VCaP (cell line): Measurements from ENCODE around the gene KCNQ2.

ENCODE experiments used
- H3K27ac ChIP-seq: fragments of 450-650 bp; 2 replicates; pipeline ENCODE4 v1.5.1; 2017
- TF ChIP-seq, protein P1 (sequence below): fragments of 450-650 bp; conservative IDR thresholded peaks from 2 replicates; pipeline ENCODE4 v1.5.1; 2017; ENCODE audit warnings: mild to moderate bottlenecking, moderate library complexity

Gene KCNQ2

DNA sequence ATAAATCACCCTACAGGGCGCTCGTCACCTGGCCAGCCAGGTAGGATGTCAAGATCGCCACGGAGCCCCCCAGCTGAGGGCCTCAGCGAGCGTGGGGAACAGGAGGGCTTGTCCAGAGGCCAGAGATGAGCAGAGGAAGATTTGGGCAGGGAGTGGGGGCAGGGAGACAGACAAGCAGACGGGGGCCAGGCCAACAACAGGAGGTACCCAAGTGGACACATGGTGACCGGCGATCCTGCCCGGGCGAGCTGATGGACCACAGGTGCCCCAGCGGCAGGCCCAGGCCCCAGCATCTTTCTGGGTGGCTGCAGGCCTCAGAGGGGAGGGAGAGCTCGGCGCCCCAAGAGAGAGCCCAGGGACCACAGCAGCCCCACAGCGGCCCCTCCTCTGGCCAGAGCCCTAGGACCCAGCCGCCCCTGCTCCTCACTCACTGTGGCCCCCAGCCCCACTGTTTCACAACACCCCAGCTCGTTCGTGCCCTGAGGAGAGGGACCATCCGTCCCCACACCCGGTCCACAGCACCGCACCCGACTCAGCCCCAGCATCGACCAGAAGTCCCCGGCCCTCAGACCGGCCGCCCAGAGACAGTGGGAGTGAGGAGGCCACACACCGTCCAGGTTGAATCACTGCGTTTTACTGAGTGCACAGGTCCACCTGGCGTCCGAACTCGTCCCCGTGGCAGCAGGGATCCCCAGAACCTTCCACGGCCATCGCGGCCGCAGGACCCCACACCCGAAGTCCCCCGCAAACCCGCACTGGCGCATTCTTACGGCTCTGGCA lies 72.7 kb downstream of the KCNQ2 start:
- TF ChIP-seq, protein P1, sequence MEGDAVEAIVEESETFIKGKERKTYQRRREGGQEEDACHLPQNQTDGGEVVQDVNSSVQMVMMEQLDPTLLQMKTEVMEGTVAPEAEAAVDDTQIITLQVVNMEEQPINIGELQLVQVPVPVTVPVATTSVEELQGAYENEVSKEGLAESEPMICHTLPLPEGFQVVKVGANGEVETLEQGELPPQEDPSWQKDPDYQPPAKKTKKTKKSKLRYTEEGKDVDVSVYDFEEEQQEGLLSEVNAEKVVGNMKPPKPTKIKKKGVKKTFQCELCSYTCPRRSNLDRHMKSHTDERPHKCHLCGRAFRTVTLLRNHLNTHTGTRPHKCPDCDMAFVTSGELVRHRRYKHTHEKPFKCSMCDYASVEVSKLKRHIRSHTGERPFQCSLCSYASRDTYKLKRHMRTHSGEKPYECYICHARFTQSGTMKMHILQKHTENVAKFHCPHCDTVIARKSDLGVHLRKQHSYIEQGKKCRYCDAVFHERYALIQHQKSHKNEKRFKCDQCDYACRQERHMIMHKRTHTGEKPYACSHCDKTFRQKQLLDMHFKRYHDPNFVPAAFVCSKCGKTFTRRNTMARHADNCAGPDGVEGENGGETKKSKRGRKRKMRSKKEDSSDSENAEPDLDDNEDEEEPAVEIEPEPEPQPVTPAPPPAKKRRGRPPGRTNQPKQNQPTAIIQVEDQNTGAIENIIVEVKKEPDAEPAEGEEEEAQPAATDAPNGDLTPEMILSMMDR: no peak
- H3K27ac ChIP-seq: no peak overlapping the region

DNA sequence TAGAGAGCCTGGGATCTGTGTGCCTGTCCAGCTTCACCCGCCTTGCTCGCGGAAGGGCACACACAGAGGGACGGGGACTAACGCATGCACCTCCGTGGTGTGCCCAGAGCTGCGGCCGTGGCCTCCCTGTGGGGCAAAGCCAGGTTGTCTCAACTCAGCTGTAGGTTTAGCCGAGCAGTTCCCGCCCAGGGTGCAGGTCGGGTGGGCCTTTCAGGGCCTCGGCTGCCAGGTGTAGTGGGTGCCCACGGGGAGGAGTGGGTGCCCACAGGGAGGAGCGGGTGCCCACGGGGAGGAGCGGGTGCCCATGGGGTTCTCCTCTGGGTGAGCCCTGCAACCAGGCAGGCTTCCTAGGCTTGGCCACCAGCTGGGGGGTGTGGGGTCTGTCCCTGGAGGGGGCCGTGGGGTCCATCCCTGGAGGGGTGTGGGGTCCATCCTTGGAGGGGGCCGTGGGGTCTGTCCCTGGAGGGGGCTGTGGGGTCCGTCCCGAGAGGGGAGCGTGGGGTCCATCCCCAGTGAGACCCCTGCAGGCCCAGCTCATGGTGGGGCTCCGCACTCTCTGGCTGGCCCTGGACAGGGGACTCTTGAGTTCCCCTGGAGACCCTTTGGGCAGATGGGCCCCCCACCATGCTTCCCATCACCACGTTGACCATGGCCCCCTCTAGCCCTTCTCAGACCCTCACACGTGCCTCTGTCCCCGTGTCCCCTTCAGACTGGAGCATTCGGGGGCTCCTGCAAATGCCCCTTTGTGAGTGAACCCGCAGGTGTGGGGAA lies 73.5 kb downstream of the KCNQ2 start:
- H3K27ac ChIP-seq: no peak overlapping the region
- TF ChIP-seq, protein P1: no peak

DNA sequence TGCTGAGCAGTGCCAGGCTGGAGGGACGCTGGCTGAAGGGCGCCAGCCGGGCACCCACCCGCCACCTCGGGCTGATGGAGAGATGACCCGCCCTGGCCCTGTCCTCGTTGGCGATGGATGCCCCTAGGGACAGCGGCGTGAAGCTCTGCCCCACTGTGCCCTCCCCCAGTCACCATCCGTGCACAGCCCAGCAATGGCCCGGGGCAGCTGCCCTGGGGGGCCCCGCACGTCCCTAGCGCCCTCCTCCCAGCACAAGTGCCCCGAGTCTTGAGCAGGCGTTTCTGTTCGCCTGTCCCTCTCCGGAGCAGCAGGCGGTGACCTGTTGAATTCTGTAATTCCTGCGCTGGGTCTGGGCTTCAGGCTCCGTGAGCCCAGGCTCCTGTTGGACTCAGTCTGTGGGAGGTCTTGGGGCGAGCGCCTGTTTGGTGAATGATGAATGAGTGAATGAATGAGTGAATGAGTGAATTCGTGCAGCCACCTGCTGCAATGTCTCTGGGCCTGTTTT lies 74.5 kb downstream of the KCNQ2 start:
- H3K27ac ChIP-seq: no peak overlapping the region
- TF ChIP-seq, protein P1: no peak

DNA sequence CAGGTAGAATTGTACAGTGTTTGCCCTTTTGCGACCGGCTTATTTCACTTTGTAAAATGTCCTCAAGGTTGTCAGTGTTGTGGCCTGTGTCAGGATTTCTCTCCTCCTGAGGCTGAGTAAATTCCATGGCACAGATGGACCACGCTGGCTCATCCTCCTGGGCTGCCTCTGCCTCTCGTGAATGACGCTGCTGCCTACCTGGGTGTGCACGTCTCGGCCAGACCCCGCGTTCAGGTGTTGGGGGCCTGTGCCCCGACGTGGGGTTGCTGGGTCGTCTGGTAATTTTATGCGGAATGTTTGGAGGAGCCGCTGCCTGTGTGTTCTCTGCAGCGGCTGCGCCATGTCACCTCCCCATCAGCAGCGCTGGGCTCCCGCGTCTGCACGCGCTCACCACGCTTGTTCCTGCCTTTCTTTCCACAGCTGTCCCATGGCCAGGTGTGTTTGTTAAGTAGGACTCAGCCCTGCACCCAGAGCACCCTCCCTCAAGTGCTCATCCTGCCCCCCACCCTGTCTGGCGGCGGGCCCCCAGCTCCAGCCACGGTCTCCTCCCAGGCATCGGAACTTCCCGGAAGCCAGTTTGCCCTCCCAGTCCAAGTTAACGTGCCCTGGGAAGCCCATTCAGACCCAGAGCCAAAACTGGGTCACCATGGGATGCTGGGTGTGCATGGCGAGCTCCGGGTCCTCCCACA lies 75.2 kb downstream of the KCNQ2 start:
- TF ChIP-seq, protein P1: no peak
- H3K27ac ChIP-seq: no peak overlapping the region

DNA sequence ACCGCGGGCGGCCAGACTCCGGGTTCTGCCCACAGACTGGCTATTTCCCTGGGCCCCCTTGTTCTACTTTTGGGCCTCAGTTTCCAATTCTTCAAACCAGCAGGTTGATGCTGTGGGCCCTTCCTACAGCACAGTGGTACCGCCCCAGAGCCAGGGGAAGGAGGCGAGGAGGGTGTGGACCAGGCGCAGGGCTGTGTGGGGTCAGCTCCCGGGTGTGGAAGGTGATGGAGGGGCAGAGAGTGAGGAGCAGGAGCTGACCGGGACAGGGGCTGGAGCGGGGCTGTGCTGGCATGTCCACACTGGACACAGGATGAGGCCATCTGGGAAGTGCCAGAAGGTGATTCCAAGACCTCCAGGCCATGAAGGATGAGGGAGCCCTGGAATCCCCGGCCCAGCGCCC lies 76.2 kb downstream of the KCNQ2 start:
- TF ChIP-seq, protein P1: no peak
- no peak overlapping the region for H3K27ac ChIP-seq

DNA sequence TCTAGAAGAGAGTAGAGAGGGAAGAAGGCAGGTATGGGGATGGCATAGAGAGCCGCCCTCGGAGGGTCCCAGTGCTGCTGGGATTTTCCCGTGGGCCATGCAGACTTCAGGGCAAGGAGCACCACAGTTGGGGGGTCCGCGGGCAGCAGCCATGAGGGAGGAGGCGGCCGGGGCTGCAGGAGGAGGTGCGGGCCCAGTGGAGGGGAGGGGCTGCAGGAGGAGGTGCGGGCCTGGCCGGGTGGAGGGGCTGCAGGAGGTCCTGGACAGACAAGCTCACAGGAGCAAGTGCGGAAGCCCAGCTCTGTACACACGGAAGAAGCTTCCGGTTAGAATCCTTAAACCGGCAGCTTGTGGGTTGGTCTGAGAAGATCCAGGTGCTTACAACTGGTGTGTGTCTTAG lies 76.7 kb downstream of the KCNQ2 start:
- TF ChIP-seq, protein P1: no peak

DNA sequence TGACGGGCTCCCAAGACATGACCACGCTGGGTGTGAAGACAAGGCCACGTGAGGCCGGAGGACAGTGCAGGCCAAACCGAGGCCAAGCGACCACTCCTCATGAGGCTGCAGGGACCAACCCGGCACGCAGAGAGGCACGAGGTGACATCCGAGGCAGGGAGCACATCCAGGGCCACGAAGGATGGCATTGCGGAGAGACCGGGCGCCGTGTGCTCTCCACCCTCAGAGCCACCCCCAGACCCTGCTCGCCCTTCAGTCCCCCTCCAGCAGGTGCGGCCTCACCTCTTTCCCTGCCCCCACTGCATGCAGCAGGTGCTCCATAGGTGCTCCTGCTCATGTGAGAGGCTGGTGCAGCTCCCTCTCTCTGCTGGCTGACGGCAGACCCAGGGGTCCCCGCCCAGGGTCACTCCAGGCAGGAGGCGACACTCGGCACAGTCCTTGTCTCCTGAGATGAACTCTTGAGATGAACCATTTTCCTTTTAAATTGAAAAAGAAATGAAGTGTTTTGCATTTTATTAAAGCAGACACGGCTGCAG lies 77.5 kb downstream of the KCNQ2 start:
- TF ChIP-seq, protein P1: no peak
- no peak overlapping the region for H3K27ac ChIP-seq

More for the DNA sequence above, 76.7 kb downstream of the KCNQ2 start:
- H3K27ac ChIP-seq: no peak overlapping the region
